ENCODE data around the gene TNFRSF18. TPM values are rescaled to one million over a fixed set of nuclear protein-coding genes. Genes with fewer than 3 reads are reported as not detected.

TNFRSF18 gene
- total and polyA plus RNA-seq, 2 experiments from 2014 or later: 1.3 TPM; not detected in 1

GRCh38 chr1:1240822-1241587, 34.6 kb upstream of the TNFRSF18 start:
- no peak overlapping the region for H3K4me3 ChIP-seq
- WGBS (ENCODE audit: low lambda C conversion rate, missing lambda C conversion rate): 82% methylated on average over 23 of the region's 23 CpGs
- H3K4me1 ChIP-seq (ENCODE audit: insufficient read depth): peaks cover 25% of the 10 kb centered on the region
- no peak overlapping the region for H2AFZ ChIP-seq
- H3K27me3 ChIP-seq: peaks cover 7% of the 10 kb centered on the region
- no peaks in the 10 kb centered on the region for H3K36me3 ChIP-seq (replicated peaks; ENCODE audit: insufficient read depth, low read depth)
- H3K9me2 ChIP-seq (replicated peaks; ENCODE audit: insufficient read depth): no peaks in the 10 kb centered on the region
- H4K20me1 ChIP-seq (ENCODE audit: insufficient read depth, poor library complexity, severe bottlenecking): no peaks in the 10 kb centered on the region
- DNase-seq (ENCODE audit: low spot score): no peak
- TF ChIP-seq EZH2 (IDR thresholded peaks at IDR 0.05; ENCODE audit: borderline replicate concordance) (no peak), CTCF (IDR thresholded peaks at IDR 0.05; ENCODE audit: poor library complexity) (no peak), EZH2phosphoT487 (IDR thresholded peaks at IDR 0.05; ENCODE audit: low read depth, severe bottlenecking, unreplicated experiment) (no peak)
- H3K27ac ChIP-seq: no peak overlapping the region
- no peak overlapping the region for H3K4me2 ChIP-seq
- no peaks in the 10 kb centered on the region for H3K9me3 ChIP-seq (ENCODE audit: low read depth)
- H3K79me2 ChIP-seq: no peaks in the 10 kb centered on the region

DNA sequence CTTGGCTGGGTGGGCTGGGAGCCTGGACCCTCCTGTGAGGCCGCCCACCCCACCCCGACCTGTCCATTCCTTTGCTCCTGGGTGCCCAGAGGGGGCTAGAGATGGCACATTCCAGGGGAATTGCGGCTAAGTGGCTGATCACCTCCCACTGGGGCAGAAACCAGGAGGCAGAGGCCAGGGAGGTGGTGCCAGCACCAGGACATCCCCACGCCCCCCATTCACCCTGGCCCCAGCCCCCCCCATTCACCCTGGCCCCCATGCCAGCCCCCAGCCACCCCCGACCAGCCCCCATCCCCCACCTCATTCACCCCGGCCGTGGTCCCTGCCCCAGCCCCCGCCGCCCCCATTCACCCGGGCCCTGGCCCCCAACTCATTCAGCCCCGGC, 33.9 kb upstream of the TNFRSF18 start:
- no peak overlapping the region for H3K4me2 ChIP-seq
- H3K79me2 ChIP-seq: no peaks in the 10 kb centered on the region
- 76% methylated on average over 3 of the region's 11 CpGs for WGBS (ENCODE audit: low lambda C conversion rate, missing lambda C conversion rate)
- H3K4me3 ChIP-seq: no peak overlapping the region
- DNase-seq (ENCODE audit: low spot score): no peak
- H3K9me3 ChIP-seq (ENCODE audit: low read depth): no peaks in the 10 kb centered on the region
- no peaks in the 10 kb centered on the region for H3K27me3 ChIP-seq
- H4K20me1 ChIP-seq (ENCODE audit: insufficient read depth, poor library complexity, severe bottlenecking): no peaks in the 10 kb centered on the region
- no peaks in the 10 kb centered on the region for H3K9me2 ChIP-seq (replicated peaks; ENCODE audit: insufficient read depth)
- no peak overlapping the region for H3K27ac ChIP-seq
- no peak for TF ChIP-seq CTCF (IDR thresholded peaks at IDR 0.05; ENCODE audit: poor library complexity)
- TF ChIP-seq EZH2 (IDR thresholded peaks at IDR 0.05; ENCODE audit: borderline replicate concordance): no peak
- no peak for TF ChIP-seq EZH2phosphoT487 (IDR thresholded peaks at IDR 0.05; ENCODE audit: low read depth, severe bottlenecking, unreplicated experiment)
- peaks cover 25% of the 10 kb centered on the region for H3K4me1 ChIP-seq (ENCODE audit: insufficient read depth)
- no peaks in the 10 kb centered on the region for H3K36me3 ChIP-seq (replicated peaks; ENCODE audit: insufficient read depth, low read depth)
- H2AFZ ChIP-seq: no peak overlapping the region

DNA sequence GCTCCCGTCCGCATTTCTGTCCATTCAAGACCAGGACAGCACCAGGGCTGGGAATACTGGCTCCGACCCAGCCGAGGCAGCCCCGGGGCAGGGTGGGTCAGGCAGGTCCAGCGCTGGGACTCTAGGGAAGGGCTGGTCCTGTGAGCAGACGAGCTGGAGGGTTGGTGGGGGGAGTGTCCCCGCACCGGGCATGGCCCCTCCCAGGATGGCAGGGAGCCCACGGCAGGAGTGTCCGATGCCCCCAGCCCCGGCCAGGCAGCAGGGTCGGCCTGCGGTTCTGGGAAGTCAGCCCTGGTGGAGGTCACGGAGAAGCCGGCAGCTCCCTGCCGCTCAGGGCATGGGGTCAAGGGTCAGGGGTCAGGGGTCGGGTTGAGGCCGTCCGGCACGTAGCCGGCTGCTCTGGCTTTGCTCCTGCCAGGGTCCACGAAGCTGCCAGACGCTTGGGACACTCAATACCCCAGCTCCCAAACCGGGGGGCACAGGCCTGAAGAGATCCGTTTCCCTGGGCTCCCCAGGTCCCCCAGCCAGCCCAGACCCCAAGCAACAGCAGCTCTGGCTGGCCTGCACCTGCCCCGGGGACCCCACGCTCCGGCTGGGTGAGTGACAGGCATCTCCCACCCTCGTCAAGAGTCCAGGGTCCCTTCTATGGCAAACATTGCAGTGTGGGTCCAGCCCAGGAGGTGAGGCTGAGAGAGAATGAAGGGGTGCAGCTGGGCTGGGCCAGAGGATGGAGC, 33.4 kb upstream of the TNFRSF18 start:
- H4K20me1 ChIP-seq (ENCODE audit: insufficient read depth, poor library complexity, severe bottlenecking): no peaks in the 10 kb centered on the region
- no peak for TF ChIP-seq EZH2 (IDR thresholded peaks at IDR 0.05; ENCODE audit: borderline replicate concordance)
- TF ChIP-seq EZH2phosphoT487 (IDR thresholded peaks at IDR 0.05; ENCODE audit: low read depth, severe bottlenecking, unreplicated experiment): no peak
- no peak for TF ChIP-seq CTCF (IDR thresholded peaks at IDR 0.05; ENCODE audit: poor library complexity)
- H3K9me2 ChIP-seq (replicated peaks; ENCODE audit: insufficient read depth): no peaks in the 10 kb centered on the region
- no peaks in the 10 kb centered on the region for H3K79me2 ChIP-seq
- 55% methylated on average over 26 of the region's 30 CpGs for WGBS (ENCODE audit: low lambda C conversion rate, missing lambda C conversion rate)
- peaks cover 25% of the 10 kb centered on the region for H3K4me1 ChIP-seq (ENCODE audit: insufficient read depth)
- H3K27ac ChIP-seq: no peak overlapping the region
- DNase-seq (ENCODE audit: low spot score): no peak
- no peaks in the 10 kb centered on the region for H3K27me3 ChIP-seq
- H3K36me3 ChIP-seq (replicated peaks; ENCODE audit: insufficient read depth, low read depth): no peaks in the 10 kb centered on the region
- H3K9me3 ChIP-seq (ENCODE audit: low read depth): no peaks in the 10 kb centered on the region
- no peak overlapping the region for H3K4me3 ChIP-seq
- no peak overlapping the region for H2AFZ ChIP-seq
- H3K4me2 ChIP-seq: no peak overlapping the region

Measured in hepatocyte (in vitro differentiated cells).